Lower leg skin (tissue), 4 donors: ENCODE data around the gene PERM1. TPM values are rescaled to one million over a fixed set of nuclear protein-coding genes. Genes with fewer than 3 reads are reported as not detected.
"Not testable (repeated sequence)": the region's sequence is repeated elsewhere in the genome, so short reads cannot be mapped to it uniquely, and the experiment has no call there.

Source experiments
- DNase-seq, 2 donors: peaks; one replicate each; pipeline ENCODE4 v3.0.0-alpha.2; 2019; ENCODE audit warnings: low spot score in 2 of 2
- H3K4me3 ChIP-seq: fragments of 200-600 bp; sonication (generic); 2 replicates; pipeline ENCODE4 v1.5.1; 2017; ENCODE audit warnings: mild to moderate bottlenecking, low read depth; ENCODE audit not compliant: poor library complexity, severe bottlenecking
- POLR2A ChIP-seq, 2 donors: fragments of 450-650 bp; IDR thresholded peaks; one replicate each; pipeline ENCODE4 v1.6.1; 2016 to 2017; ENCODE audit warnings: antibody characterized with exemption in 2 of 2, mild to moderate bottlenecking in 1 of 2, moderate library complexity in 1 of 2
- WGBS, 2 donors: methylation state at CpG; one replicate each; pipeline ENCODE4 v1.1.5; 2018; 5-methylcytosine and 5-hydroxymethylcytosine counted together
- intact Hi-C: fragments of 100-400 bp; cut with DNase I; formaldehyde crosslinking; loops from one replicate; pipeline ENCODE4 v1.15.0; 2023; ENCODE audit warnings: low total_unique reads
- total RNA-seq, 4 donors: library from RNA; depleted of rRNA; stranded (reverse); fragments of >200 nt; gene quantifications; one replicate each; pipeline ENCODE4 v1.1.0, GENCODE V29; 2016
- TF ChIP-seq, protein P1 (sequence below), 3 donors: fragments of 450-650 bp; IDR thresholded peaks; one replicate each; pipeline ENCODE4 v1.5.1; 2016; ENCODE audit warnings: antibody characterized with exemption in 3 of 3, mild to moderate bottlenecking in 3 of 3, moderate library complexity in 2 of 3

PERM1 gene, protein sequence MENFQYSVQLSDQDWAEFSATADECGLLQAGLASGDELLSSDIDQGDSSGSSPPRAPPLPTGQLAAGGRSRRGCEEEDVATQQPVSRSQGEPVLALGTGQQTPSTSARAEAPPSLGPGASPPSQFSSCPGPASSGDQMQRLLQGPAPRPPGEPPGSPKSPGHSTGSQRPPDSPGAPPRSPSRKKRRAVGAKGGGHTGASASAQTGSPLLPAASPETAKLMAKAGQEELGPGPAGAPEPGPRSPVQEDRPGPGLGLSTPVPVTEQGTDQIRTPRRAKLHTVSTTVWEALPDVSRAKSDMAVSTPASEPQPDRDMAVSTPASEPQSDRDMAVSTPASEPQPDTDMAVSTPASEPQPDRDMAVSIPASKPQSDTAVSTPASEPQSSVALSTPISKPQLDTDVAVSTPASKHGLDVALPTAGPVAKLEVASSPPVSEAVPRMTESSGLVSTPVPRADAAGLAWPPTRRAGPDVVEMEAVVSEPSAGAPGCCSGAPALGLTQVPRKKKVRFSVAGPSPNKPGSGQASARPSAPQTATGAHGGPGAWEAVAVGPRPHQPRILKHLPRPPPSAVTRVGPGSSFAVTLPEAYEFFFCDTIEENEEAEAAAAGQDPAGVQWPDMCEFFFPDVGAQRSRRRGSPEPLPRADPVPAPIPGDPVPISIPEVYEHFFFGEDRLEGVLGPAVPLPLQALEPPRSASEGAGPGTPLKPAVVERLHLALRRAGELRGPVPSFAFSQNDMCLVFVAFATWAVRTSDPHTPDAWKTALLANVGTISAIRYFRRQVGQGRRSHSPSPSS
- total RNA-seq: under 1 TPM in 3 of 4 donors, not detected in 1; 0.17 to 0.46 (median 0.29) TPM

DNA sequence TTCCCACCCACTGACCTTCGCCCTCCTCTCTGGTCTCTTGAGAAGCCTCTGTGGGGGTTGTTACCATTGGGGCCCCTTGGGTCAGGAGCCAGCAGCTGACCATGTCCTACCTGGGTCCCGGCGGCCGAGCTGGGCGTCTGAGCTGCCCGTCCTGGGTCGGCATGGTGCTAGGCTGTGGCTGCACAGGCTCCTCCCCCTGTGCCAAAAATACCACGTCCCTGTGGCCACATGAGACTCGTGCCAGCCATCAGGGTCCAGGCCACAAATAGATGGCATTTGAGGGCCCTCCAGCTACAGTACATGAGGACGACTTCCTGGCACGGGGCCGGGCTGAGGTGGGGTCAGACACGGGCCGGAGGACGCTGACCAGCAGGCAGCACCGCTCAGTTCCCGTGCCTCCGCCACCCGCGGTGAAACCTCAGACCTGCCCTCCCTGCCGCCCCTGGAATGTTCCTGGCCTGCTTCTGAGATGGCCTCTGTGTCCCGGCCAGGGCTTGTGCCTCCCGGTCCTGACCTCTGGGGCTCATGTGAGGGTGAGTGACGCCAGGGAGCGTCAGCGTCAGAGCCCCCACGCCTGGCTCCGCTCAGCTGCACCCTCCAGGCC lies at the start of gene PERM1:
Gene PERM1 (minus strand): TSS at position 139 of the 604 bp plus-strand sequence. CDS start 1,064 bp downstream, outside the sequence.
- H3K4me3 ChIP-seq: no peak within 1 kb of the TSS
- no peak for TF ChIP-seq POLR2A (IDR thresholded peaks at IDR 0.05)
- TF ChIP-seq, protein P1, sequence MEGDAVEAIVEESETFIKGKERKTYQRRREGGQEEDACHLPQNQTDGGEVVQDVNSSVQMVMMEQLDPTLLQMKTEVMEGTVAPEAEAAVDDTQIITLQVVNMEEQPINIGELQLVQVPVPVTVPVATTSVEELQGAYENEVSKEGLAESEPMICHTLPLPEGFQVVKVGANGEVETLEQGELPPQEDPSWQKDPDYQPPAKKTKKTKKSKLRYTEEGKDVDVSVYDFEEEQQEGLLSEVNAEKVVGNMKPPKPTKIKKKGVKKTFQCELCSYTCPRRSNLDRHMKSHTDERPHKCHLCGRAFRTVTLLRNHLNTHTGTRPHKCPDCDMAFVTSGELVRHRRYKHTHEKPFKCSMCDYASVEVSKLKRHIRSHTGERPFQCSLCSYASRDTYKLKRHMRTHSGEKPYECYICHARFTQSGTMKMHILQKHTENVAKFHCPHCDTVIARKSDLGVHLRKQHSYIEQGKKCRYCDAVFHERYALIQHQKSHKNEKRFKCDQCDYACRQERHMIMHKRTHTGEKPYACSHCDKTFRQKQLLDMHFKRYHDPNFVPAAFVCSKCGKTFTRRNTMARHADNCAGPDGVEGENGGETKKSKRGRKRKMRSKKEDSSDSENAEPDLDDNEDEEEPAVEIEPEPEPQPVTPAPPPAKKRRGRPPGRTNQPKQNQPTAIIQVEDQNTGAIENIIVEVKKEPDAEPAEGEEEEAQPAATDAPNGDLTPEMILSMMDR (IDR thresholded peaks at IDR 0.05): no peak
- 52 to 54% methylated on average over 12 to 18 of the region's 28 CpGs for WGBS, 2 donors
- intact Hi-C loops: no loop called here
- no peak for DNase-seq

DNA sequence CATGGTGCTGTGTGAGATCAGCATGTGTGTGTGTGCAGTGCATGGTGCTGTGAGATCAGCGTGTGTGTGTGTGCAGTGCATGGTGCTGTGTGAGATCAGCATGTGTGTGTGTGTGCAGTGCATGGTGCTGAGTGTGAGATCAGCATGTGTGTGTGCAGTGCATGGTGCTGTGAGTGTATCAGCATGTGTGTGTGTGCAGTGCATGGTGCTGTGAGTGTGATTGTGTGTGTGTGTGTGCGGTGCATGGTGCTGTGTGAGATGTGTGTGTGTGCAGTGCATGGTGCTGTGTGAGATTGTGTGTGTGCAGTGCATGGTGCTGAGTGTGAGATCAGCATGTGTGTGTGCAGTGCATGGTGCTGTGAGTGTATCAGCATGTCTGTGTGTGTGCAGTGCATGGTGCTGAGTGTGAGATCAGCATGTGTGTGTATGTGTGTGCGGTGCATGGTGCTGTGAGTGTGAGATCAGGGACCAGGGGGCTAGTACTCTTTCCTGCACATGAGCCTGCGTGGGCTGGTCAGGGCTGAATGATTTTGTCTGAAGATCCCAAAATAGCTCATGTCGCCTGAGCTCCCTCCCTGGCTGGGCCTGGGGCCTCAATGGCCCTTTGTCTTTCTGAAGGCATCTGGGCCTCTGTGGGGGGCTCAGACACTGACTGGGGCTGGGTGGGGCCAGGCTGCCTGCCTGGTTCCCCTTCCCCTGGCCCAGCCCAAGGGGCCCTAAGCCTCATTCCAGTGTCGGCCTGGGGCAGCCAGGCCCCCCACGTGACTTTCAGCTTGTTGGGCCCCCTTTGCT lies 49.2 kb upstream of the PERM1 start:
- DNase-seq, H3K4me3 ChIP-seq, intact Hi-C loops: not testable (repeated sequence)
- WGBS, 2 donors: 73 to 79% methylated on average over 5 to 6 of the region's 7 CpGs

DNA sequence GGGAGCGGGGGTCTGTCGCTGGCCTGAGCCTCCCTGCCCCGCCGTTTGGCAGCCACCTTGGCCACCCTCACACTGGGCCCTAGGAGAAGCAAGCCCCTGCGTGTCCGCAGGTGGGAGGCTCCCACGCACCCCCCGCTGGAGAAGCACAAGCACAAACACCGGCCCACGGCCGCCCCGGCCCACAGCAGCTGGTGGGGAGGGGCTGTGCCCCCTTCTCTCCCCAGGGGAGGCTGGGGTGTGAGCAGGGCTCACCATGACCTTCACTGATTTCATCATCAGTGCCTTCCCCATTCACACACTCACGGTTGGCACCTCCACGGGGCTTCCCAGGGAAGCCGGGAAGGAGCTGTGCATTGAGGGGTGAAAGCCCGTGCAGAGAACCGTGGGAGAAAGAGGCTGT lies 45.9 kb upstream of the PERM1 start:
- TF ChIP-seq, protein P1 (IDR thresholded peaks at IDR 0.05): no peak
- no peak for TF ChIP-seq POLR2A (IDR thresholded peaks at IDR 0.05)
- no peak overlapping the region for H3K4me3 ChIP-seq
- intact Hi-C loops: no loop called here
- WGBS, 2 donors: 59 to 68% methylated on average over 4 to 17 of the region's 17 CpGs
- DNase-seq: no peak

DNA sequence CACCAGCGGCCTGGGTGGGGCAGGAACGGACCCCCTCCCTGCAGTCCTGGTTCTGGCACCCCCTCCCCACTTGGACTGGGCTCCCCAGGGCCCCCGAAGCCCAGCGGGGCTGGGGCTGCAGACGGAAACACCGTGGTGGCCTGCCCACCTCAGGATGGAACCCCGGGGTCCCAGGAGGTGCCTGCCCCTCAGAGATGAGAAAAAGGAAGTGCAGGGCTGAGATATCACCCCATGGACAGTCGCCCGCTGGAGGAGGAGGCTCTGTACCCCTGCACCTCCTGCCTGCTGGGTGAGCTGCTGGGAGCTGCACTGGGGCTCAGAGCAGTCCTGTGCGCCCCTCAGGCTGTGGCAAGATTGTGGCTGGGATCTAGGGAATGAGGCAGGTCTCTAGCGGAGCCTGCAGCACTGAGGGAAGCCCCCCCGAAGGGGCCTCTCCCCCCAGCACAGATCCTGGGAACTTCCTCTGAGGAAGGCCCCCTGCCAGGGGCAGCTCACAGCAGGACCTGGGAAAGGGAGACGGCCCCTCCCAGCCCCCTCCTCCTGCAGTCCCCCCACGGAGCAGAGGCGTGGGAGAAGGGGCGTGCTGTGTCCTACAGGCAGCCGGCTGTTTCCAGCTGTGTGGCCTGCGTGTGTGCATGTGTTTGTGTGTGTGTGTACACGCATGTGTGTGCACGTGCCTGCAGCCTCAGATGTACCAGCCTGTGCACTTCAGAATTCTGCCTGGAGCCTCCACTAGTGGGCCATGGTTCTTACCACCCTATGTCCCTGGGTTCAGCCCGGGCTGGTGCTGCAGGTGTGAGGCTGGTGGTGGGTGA lies 44.9 kb upstream of the PERM1 start:
- intact Hi-C loops: no loop called here
- TF ChIP-seq, protein P1 (IDR thresholded peaks at IDR 0.05): no peak
- TF ChIP-seq POLR2A (IDR thresholded peaks at IDR 0.05): no peak
- H3K4me3 ChIP-seq: no peak overlapping the region
- DNase-seq: no peak
- 61 to 63% methylated on average over 14 to 16 of the region's 21 CpGs for WGBS, 2 donors

DNA sequence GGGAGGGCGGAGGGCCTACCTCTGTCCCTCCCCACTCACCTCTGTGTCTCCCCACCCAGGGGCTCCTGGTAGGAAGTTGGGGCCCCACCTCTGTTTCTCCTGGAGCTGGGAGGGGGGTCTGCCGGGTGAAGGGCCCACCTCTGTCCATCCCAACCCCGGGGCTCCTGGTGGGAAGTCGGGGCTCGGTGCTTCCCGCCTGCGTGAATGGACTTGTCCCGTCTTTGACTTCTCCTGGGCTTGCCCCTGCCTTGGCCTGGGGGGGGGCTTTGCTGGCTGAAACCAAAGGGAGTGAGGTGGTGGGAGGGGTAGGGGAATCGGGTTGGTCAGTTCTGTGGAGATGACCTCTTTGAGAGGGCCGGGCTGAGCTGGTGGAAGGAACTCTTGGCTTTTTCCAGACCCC lies 43.8 kb upstream of the PERM1 start:
- H3K4me3 ChIP-seq: no peak overlapping the region
- DNase-seq: no peak
- no peak for TF ChIP-seq POLR2A (IDR thresholded peaks at IDR 0.05)
- TF ChIP-seq, protein P1 (IDR thresholded peaks at IDR 0.05): no peak
- WGBS, 2 donors: 38 to 44% methylated on average over 9 to 10 of the region's 10 CpGs
- intact Hi-C loops: no loop called here
